ENCODE data around the gene P2RX3.

P2RX3 gene

GRCh38 chr11:57310091-57310490 is 28.1 kb upstream of the P2RX3 start:
- DNase-seq = no peak

- DNase-seq = no peak
Measured at GRCh38 chr11:57310630-57311086, 27.5 kb upstream of the P2RX3 start.

GRCh38 chr11:57311109-57311936 is 26.8 kb upstream of the P2RX3 start:
- DNase-seq = peak; percentile 91

DNA sequence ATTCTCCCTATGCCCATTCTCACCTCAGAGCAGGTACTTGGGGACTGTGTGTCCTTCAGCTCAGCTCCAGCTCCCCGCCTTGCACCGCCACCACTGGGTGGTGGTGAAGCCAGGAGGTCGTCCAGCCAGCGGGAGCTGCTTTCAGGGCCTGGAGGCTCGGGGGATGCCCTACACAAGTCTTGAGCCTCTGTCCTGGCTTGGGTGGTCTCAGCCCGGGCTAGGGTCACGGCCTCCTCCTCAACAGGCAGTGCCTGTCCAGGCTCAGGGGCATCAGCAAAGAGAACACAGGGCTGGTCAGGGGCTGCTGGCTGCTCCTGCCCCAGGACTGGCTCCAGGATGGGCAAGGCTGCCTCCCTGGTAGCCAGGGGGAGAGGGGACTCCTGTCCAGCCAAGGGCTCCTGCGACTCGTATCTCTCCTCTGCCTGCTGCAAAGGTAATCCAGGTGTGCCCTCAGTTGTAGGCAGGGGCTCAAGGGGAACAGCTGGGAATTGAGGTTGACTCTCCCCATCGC is 25.6 kb upstream of the P2RX3 start:
- DNase-seq = no peak

DNA sequence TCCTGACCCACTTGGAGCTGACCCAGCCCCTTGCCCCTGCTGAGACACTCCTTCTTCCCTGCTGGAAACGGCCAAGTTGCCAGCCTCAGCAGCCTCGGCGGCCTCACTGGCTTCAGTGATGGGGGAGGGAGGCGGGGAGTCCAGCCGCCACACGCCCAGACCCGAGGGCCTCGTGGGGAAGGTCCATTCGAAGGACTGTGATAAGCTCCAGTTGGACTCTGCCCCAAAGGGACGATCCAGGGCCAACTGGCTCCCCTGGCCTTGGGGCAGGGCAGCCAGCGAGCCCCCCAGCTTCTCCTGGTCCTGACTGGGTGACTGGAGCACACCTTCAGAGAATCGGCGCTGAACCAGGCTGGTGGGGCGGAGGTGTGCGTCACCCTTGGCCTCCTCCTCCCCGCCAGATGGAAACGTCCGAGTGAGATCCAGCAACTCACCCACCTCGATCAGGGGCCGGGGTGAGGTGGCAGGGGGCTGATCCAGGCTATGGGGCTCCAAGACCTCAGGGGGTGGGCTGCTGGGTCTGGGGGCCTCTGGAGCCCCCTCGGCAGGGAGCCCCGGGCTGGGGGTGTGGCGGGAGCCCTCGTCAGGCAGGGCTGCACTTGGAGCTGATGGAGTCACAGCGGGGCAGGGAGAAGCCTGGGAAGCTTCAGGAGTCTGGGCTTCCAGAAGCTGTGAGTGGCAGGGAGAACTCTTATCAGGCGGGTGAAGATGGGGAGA is 24.9 kb upstream of the P2RX3 start:
- no peak for DNase-seq

GRCh38 chr11:57313788-57314135 is 24.4 kb upstream of the P2RX3 start:
- DNase-seq = no peak

DNA sequence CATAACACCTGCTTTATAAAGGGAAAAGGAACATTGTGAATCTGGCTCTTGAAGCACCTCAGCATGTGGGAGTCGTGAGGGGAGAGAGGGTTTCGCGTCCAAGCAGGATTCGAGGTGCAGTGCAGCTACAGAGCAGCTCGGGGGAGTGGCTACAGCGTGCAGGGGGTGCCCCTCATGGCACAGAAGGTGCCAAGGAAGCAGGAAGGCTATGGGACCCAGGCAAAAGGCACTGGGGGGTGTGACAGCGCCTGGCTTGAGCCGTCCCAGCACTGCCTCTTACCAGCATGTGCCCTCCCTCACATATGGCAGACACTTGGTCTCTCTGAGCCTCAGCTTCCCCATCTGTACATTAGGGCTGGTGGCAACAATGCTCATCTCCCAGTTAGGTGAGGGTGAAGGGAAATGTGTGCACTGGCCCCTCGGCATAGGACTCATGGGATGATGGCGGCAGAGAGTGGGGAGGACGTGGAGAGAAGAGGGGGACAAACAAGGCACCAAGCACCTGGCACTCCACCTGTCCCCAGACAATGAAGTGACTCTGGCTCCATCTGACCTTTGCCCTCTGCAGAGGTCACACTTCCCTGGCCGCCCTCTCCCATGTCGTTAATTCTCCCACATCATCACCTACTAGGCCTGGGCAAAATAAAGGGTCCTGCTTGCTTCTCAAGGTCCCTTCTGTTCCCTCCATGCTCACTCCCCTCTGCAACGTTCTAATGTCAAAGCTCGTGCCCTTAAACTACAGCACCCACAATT is 23.8 kb upstream of the P2RX3 start:
- no peak for DNase-seq

DNA sequence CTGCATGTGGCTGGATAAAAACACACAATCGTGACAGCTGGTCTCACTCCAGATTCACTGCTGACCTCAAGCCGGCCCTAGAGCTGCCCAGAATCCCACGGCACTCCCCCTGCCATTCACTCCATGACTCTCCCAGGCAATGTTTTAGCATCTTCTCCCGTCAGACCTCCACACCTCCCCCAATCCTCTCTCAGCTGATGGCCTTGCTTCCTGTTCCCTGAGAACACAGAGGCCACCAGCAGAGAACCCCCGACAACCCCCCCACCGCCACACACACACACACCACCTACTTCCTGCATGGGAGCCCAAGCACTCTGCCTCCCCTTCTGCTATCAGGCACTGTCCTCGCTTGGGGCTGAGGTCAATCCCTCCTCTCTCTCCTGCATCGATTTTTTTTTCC is 22.7 kb upstream of the P2RX3 start:
- no peak for DNase-seq

DNA sequence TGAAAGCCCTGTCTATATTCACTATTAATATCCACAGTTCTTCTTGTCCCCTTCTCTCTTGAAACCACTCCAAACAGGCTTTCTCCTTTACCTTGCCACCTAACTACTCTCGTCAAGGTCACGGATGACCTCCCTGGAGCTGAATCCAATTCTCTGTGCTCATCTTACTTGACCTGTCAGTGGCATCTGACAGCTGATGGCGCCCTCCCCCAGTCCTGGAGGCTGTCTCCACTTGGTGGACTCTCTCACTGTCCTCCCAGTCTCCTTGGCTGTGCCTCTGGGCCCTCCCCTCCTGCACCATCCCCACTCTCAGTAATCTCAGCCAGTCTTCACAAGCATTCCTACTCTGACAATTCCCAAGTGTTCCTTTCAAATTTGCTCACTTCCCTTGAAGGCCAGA is 22.1 kb upstream of the P2RX3 start:
- no peak for DNase-seq

DNA sequence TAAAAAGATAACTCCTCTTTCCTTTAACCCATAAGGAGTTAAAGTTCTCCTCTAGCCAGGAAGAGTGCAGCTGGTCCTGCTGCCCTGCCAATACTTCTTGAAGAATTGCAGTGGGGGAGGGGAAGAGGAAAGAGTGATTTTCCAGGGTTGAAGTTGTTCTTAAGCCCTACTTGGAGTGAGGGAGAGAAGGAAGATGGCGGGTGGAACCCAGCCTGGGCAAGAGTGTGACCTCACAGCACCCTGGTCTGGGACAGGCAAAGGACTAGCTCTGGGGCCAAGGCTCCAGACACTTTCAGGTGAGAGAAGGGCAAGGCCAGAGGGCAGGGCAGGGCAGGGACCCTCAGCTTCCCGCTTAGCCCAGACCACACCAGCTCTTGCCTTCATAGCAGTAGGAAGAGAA is 20.0 kb upstream of the P2RX3 start:
- peak; percentile 73 for DNase-seq

- DNase-seq = no peak
Measured at GRCh38 chr11:57320067-57320718, 18.0 kb upstream of the P2RX3 start.

DNA sequence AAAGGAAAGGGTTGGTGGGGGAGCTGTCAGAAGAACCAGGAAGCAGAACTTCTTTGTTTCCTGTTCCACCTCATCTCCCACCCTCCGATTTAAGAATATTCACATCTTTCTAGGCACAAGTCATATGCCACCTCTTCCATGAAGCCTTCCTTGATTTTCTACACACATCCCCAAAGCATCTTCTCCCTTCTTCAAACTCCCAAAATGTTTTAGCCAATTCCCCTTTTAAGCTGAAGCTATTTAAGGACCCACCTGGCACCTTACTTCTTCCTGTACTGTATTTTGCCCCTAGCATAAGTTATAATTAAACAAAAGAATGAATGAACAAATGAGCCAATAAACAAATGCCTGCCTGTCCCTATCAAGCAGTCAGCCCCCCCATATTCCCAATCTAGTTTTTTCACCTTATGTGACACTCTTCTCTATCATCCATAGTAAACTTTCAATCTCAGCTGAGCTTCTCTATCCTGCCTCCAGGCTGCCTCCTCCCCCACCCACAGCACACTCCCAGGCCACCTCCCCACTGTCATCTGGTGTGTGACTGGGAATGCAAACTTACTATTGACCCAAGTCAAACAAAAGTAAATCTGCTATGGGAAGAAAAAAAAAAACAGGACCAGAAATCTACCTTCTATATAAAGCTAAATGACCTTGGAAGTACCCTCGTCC is 17.3 kb upstream of the P2RX3 start:
- DNase-seq = no peak

GRCh38 chr11:57321388-57322255 is 16.5 kb upstream of the P2RX3 start:
- peak; percentile 47 for DNase-seq

DNA sequence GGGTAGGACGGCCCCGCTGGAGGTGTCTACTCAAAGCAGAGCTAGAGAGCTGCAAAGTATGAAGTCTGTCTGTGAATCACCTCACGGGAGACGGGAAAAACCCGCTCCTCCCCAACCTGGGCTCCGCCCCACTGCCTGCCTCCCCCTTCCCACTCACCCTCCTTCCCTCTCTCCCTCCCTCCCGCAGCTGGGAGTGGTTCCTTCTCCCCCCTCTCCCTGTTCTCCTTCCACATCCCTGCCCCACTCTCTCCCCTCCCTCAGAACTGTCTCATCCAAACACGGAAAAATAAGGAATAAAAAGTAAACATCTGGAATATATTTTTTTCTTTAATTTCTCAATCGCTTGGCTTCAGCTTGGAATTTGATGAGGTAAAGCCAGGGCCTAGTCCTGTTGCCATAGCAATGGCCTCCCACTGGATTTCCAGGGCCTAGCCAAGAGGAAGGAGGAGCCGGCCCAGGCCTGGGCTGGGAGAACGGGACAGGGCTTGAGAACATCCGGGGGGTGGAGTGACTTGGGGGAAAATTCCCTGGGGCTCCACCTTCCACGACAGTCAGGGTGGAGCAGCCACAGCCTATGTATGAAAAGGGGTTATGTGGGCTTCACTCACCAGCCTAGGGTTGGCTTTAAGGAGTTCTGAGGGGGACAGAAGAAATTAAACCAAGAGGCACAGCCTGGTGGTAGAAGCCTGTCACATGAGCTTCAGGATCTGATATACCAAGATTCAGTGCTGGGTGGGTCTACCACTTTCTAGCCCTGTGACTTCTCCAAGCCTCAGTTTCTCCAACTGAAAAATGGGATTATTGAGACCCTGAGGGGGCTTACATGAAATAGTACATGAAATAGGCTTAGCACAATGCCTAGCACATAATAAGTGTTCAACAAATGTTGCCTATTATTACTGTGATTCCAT is 15.6 kb upstream of the P2RX3 start:
- DNase-seq = peak; percentile 95

- peak; percentile 44 for DNase-seq
Measured at GRCh38 chr11:57323167-57323854, 14.8 kb upstream of the P2RX3 start.

DNA sequence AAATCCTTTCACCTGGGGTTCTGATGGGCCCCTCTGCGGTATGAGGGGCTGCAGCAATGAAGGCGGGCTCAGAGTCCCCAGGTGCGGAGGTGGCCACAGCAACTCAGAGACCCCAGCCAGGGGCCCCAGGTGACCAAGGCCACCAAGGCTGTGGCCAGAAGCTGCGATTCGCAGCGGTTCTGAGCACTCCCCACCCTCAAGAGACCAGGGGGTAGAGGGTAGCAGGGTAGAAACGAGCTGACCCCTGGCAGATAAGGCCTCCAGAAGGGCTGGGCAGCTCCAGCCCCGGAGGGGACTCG is 14.3 kb upstream of the P2RX3 start:
- DNase-seq = no peak

GRCh38 chr11:57324154-57324885 is 13.8 kb upstream of the P2RX3 start:
- peak; percentile 88 for DNase-seq

DNA sequence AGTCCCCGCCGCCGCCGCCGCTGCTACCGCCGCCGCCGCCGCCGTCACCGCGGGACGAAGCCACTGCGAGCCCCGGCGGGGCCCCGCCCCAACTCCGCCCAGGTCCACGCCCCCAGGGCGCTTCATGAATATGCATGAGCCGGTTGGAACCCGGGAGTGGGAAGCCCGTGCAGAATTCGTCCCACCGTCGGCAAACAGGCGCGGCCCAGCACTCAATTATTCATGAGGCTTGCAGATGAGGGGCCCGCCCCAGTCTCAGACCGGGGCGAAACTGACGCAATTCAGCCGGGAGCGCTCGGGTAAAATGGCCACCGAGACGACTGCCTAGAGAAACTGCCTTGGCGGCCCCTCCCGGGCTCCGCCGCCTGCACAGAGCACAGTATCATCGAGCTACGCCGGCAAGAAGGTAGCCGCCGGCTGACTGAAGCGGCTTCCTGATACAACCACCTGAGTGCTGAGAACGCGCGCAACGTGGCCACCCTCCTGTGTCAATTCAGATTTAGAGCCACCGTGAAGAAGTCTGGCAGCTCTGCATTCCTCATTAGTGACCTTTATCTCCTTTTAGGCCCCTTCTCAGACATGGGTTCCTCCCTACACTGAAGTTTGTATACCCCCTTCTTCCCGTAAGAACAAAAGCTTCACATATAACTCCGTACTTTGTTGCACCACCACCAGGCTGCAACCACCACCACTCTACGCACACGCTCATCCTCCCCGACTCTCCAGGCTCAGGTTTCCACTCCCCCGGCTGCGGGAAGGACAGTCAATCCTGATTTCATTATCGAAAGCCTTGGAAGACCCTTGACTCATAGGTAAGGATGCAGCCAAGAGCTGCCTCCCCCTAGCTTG is 13.0 kb upstream of the P2RX3 start, which contains the start of gene TNKS1BP1:
TSS of gene TNKS1BP1 (minus strand) at position 67 of the 849 bp plus-strand sequence. CDS start 3,067 bp downstream, outside the sequence.
- peak; percentile 98 for DNase-seq
